GM12878 (cell line): ENCODE results near the gene GAP43. TPM values are rescaled to one million over a fixed set of nuclear protein-coding genes. Genes with fewer than 3 reads are reported as not detected.

Experiments
- ATAC-seq: fragments of 200-7000 bp; cut with Tn5 transposase; 3 replicates; pipeline ENCODE4 v1.9.1; 2020; ENCODE audit warnings: mild to moderate bottlenecking, moderate library complexity
- BruUV-seq: library from RNA; stranded (reverse); fragments of 400-500 nt; replicated peaks from 2 replicates; lab custom pipeline; 2021; lab: Mats Ljungman, UMichigan
- CTCF ChIA-PET: fragments of 300-600 bp; sonication (Branson Sonifier 250); formaldehyde crosslinking; extraction: SDS; loops from one replicate; lab custom pipeline; 2021; ENCODE audit warnings: inconsistent platforms; lab: Yijun Ruan, JAX
- POLR2A ChIA-PET: fragments of 350-600 bp; formaldehyde crosslinking; extraction: SDS; loops from one replicate; lab custom pipeline; 2021; ENCODE audit warnings: inconsistent platforms; lab: Charles Lee
- RAD21 ChIA-PET: fragments of 300-600 bp; sonication (Branson Sonifier 250); formaldehyde crosslinking; loops from one replicate; lab custom pipeline; 2023; ENCODE audit warnings: antibody characterized with exemption; ENCODE audit not compliant: unreplicated experiment; lab: Charles Lee
- SMC1A ChIA-PET: fragments of 300-600 bp; sonication (Branson Sonifier 250); formaldehyde crosslinking; loops from one replicate; lab custom pipeline; 2023; ENCODE audit not compliant: unreplicated experiment, uncharacterized antibody; lab: Charles Lee
- DNase-seq: peaks from one replicate; pipeline ENCODE4 v3.0.0-alpha.2; 2011; ENCODE audit warnings: low read depth, low spot score
- FAIRE-seq: peaks from 3 replicates; lab custom pipeline; 2011; peaks lifted over from hg19 to GRCh38; lab: Jason Lieb, UNC
- H2AFZ ChIP-seq: 2 replicates; pipeline ENCODE4 v1.6.0; 2011; ENCODE audit warnings: low read depth, low read length, control low read depth; ENCODE audit not compliant: control insufficient read depth
- H3K27ac ChIP-seq: 2 replicates; pipeline ENCODE4 v1.5.1; 2011; ENCODE audit warnings: control low read depth; ENCODE audit not compliant: control insufficient read depth, insufficient read depth
- H3K27me3 ChIP-seq, 2 experiments: replicated peaks in 1 of 2; 2 replicates each; pipeline versions ENCODE4 v1.6.0 to v1.6.1; 2011; ENCODE audit warnings: low read length in 1 of 2; ENCODE audit not compliant: control insufficient read depth in 2 of 2, insufficient read depth in 2 of 2
- H3K36me3 ChIP-seq, 2 experiments: 2 replicates each; pipeline ENCODE4 v1.5.1; 2011; ENCODE audit warnings: low read length in 1 of 2; ENCODE audit not compliant: control insufficient read depth in 2 of 2, insufficient read depth in 2 of 2
- H3K4me1 ChIP-seq: 2 replicates; pipeline ENCODE4 v1.6.1; 2011; ENCODE audit warnings: mild to moderate bottlenecking, low read length, moderate library complexity, mixed read lengths; ENCODE audit not compliant: control insufficient read depth, insufficient read depth
- H3K4me2 ChIP-seq: 2 replicates; pipeline ENCODE4 v1.6.0; 2011; ENCODE audit warnings: control low read depth; ENCODE audit not compliant: control insufficient read depth, insufficient read depth
- H3K4me3 ChIP-seq: fragments of 200-600 bp; sonication (generic); 2 replicates; pipeline ENCODE4 v1.5.1; 2016
- H3K79me2 ChIP-seq: 2 replicates; pipeline ENCODE4 v1.6.0; 2011; ENCODE audit warnings: low read length; ENCODE audit not compliant: control insufficient read depth, insufficient read depth
- H3K9ac ChIP-seq: 2 replicates; pipeline ENCODE4 v1.8.0; 2011; ENCODE audit warnings: low read length, control low read depth, mixed read lengths; ENCODE audit not compliant: control insufficient read depth, insufficient read depth
- H3K9me3 ChIP-seq: replicated peaks from 3 replicates; pipeline ENCODE4 v1.5.1; 2011; ENCODE audit warnings: mild to moderate bottlenecking, low read length; ENCODE audit not compliant: control insufficient read depth, insufficient read depth
- H4K20me1 ChIP-seq: 2 replicates; pipeline ENCODE4 v1.6.0; 2011; ENCODE audit not compliant: control insufficient read depth, insufficient read depth
- CBX5 ChIP-seq: sonication (generic); IDR thresholded peaks from 2 replicates; pipeline ENCODE4 v1.6.1; 2016; ENCODE audit warnings: low read depth, moderate library complexity, mild to moderate bottlenecking, inconsistent platforms
- DPF2 ChIP-seq: fragments of 450-650 bp; IDR thresholded peaks from 2 replicates; pipeline ENCODE4 v1.6.1; 2017; ENCODE audit warnings: mild to moderate bottlenecking
- E2F4 ChIP-seq: IDR thresholded peaks from 2 replicates; pipeline ENCODE4 v1.6.1; 2012; ENCODE audit warnings: low read depth, low read length, improper control_type of control experiment
- E4F1 ChIP-seq: fragments of 450-650 bp; IDR thresholded peaks from 2 replicates; pipeline ENCODE4 v1.6.1; 2018; ENCODE audit warnings: borderline replicate concordance, mild to moderate bottlenecking; ENCODE audit not compliant: partially characterized antibody
- GABPA ChIP-seq: IDR thresholded peaks from 2 replicates; pipeline ENCODE4 v1.6.1; 2014; ENCODE audit warnings: antibody characterized with exemption, low read depth, mild to moderate bottlenecking, inconsistent platforms
- HDAC2 ChIP-seq: fragments of 200-600 bp; sonication (generic); IDR thresholded peaks from 2 replicates; pipeline ENCODE4 v1.6.1; 2017
- IRF5 ChIP-seq: fragments of 450-650 bp; IDR thresholded peaks from 2 replicates; pipeline ENCODE4 v1.6.1; 2017; ENCODE audit warnings: borderline replicate concordance
- NFIC ChIP-seq: IDR thresholded peaks from 2 replicates; pipeline ENCODE4 v1.6.1; 2012; ENCODE audit warnings: low read depth, mild to moderate bottlenecking, inconsistent platforms, low read length, moderate library complexity
- NR2F1 ChIP-seq: fragments of 450-650 bp; conservative IDR thresholded peaks from 2 replicates; pipeline ENCODE4 v1.6.1; 2017; ENCODE audit warnings: mild to moderate bottlenecking
- SMARCA5 ChIP-seq: fragments of 450-650 bp; IDR thresholded peaks from 2 replicates; pipeline ENCODE4 v1.6.1; 2017; ENCODE audit warnings: mild to moderate bottlenecking
- SREBF2 ChIP-seq: IDR thresholded peaks from 2 replicates; pipeline ENCODE4 v1.6.1; 2012; ENCODE audit warnings: mild to moderate bottlenecking, low read length
- ZBED1 ChIP-seq: IDR thresholded peaks from 2 replicates; pipeline ENCODE4 v1.6.1; 2016; ENCODE audit warnings: borderline replicate concordance
- ZBTB33 ChIP-seq: fragments of 450-650 bp; IDR thresholded peaks from 2 replicates; pipeline ENCODE4 v1.6.1; 2017; ENCODE audit warnings: mild to moderate bottlenecking
- ZBTB4 ChIP-seq: fragments of 450-650 bp; formaldehyde crosslinking; IDR thresholded peaks from 2 replicates; pipeline ENCODE4 v1.4.0; 2022; ENCODE audit warnings: mild to moderate bottlenecking, moderate library complexity
- ZSCAN29 ChIP-seq: fragments of 450-650 bp; IDR thresholded peaks from 2 replicates; pipeline ENCODE4 v1.6.1; 2017; ENCODE audit warnings: mild to moderate bottlenecking, moderate library complexity
- WGBS: methylation state at CpG from one replicate; pipeline ENCODE4 v1.1.6; 2016; ENCODE audit warnings: low lambda C conversion rate; ENCODE audit not compliant: insufficient replicate concordance, insufficient coverage; ENCODE audit errors: missing lambda C conversion rate; 5-methylcytosine and 5-hydroxymethylcytosine counted together
- in situ Hi-C: fragments of 300-500 bp; cut with MboI; formaldehyde crosslinking; loops from 9 replicates; pipeline ENCODE4 v1.14.3; 2018; ENCODE audit warnings: mixed read lengths
- intact Hi-C: fragments of 100-400 bp; cut with micrococcal nuclease; formaldehyde crosslinking; loops from one replicate; pipeline ENCODE4 v1.14.2; 2022; ENCODE audit not compliant: unreplicated experiment
- polyA plus RNA-seq, 11 experiments: library from polyadenylated mRNA; depleted of rRNA in 4 of 11; unstranded in 6 of 11; stranded (reverse) in 5 of 11; fragments of >200 nt; fragmentation: Nextera tagmentation in 4 of 11; fragmentation: Illumina TruSeq in 1 of 11; extraction: Ambion mirVana in 4 of 11; extraction: Trizol in 1 of 11; gene quantifications; 1 replicate in 1 of 11; 2 replicates in 10 of 11; pipeline versions ENCODE4 v1.2.1 to v1.2.3, GENCODE V29; 2011 to 2016; ENCODE audit warnings: inconsistent platforms in 2 of 11, missing spikeins in 2 of 11, low read depth in 1 of 11
- total RNA-seq, 4 experiments: library from RNA; depleted of rRNA in 3 of 4; stranded (reverse); fragments of >200 nt in 3 of 4; fragmentation: Illumina TruSeq in 1 of 4; extraction: Trizol in 1 of 4; gene quantifications; 2 replicates each; pipeline versions ENCODE4 v1.2.1 to v1.2.3, GENCODE V29; 2013 to 2021

Gene GAP43
- total and polyA plus RNA-seq, 10 of the 15 experiments (the other 5 are each of a cell fraction or from before 2014, with no cell fraction given): 0.06 to 0.16 TPM; not detected in 8

GRCh38 chr3:115708540-115708939 lies 85.2 kb downstream of the GAP43 start (continued):
- TF ChIP-seq IRF5 (no peak), E2F4 (no peak), GABPA (no peak)
- TF ChIP-seq, all 136 proteins: peak for 0

- ChIA-PET CTCF (no interaction called here), RAD21 (no interaction called here), POLR2A (no interaction called here), SMC1A (interaction anchor here (1.1 kb wide), 1 partner anchor 10 kb away, joined by 3 read pairs; no protein-coding TSS in a partner anchor)
- Histone ChIP-seq H3K79me2 (no peaks in the 10 kb centered on the region), H3K4me2 (no peak overlapping the region), H3K9me3 (no peaks in the 10 kb centered on the region), H3K4me1 (no peaks in the 10 kb centered on the region), H3K36me3 (no peaks in the 10 kb centered on the region), H2AFZ (no peak overlapping the region), H3K27ac (no peak overlapping the region), H3K9ac (no peak overlapping the region), H3K4me3 (no peak overlapping the region), H4K20me1 (no peaks in the 10 kb centered on the region), H3K27me3 (no peaks in the 10 kb centered on the region)
- 0% methylated on average over 3 of the region's 3 CpGs for WGBS
- FAIRE-seq (no peak), ATAC-seq (no peak), DNase-seq (no peak)
- no TSS peak for BruUV-seq
- in situ Hi-C loops (no loop called here), intact Hi-C loops (no loop called here)
- TF ChIP-seq NFIC: no peak
- no peak for TF ChIP-seq ZBED1
- TF ChIP-seq ZSCAN29: no peak
- no peak for TF ChIP-seq SMARCA5
- no peak for TF ChIP-seq DPF2
- TF ChIP-seq ZBTB4: no peak
- TF ChIP-seq HDAC2: no peak
- no peak for TF ChIP-seq CBX5
- TF ChIP-seq SREBF2: no peak
- no peak for TF ChIP-seq E4F1
- no peak for TF ChIP-seq ZBTB33
- TF ChIP-seq NR2F1: no peak
Observed at GRCh38 chr3:115709093-115709492, 85.8 kb downstream of the GAP43 start.
